Mesendoderm (in vitro differentiated cells): Measurements from ENCODE around the gene C1QB.
"Not testable (repeated sequence)": the region's sequence is repeated elsewhere in the genome, so short reads cannot be mapped to it uniquely, and the experiment has no call there.

ENCODE experiments used
- DNase-seq: peaks from one replicate; pipeline ENCODE4 v3.0.0; 2013
- H2AK5ac ChIP-seq: 2 replicates; pipeline ENCODE4 v1.6.1; 2013; ENCODE audit warnings: low read length, inconsistent platforms
- H2BK120ac ChIP-seq: 2 replicates; pipeline ENCODE4 v1.6.1; 2013; ENCODE audit warnings: low read depth, mild to moderate bottlenecking, low read length, moderate library complexity, mixed read lengths
- H2BK15ac ChIP-seq: replicated peaks from 2 replicates; pipeline ENCODE4 v1.6.1; 2013; ENCODE audit warnings: low read depth, mild to moderate bottlenecking, moderate library complexity
- H2BK5ac ChIP-seq: 2 replicates; pipeline ENCODE4 v1.6.1; 2013; ENCODE audit warnings: low read length, inconsistent platforms
- H3K18ac ChIP-seq: 2 replicates; pipeline ENCODE4 v1.6.1; 2013; ENCODE audit warnings: mild to moderate bottlenecking, low read length, mixed read lengths
- H3K23ac ChIP-seq: one replicate; pipeline ENCODE4 v1.6.1; 2013; ENCODE audit warnings: low read length
- H3K27ac ChIP-seq: 2 replicates; pipeline ENCODE4 v1.5.1; 2013; ENCODE audit warnings: low read depth, mild to moderate bottlenecking, inconsistent platforms, low read length, moderate library complexity
- H3K27me3 ChIP-seq: 2 replicates; pipeline ENCODE4 v1.6.1; 2013; ENCODE audit warnings: low read length, control low read depth, mild to moderate bottlenecking, inconsistent platforms; ENCODE audit not compliant: insufficient read depth, poor library complexity
- H3K36me3 ChIP-seq: 2 replicates; pipeline ENCODE4 v1.6.1; 2013; ENCODE audit warnings: low read length, inconsistent platforms; ENCODE audit not compliant: control insufficient read depth, insufficient read depth
- H3K4ac ChIP-seq: one replicate; pipeline ENCODE4 v1.6.1; 2013; ENCODE audit warnings: low read depth, mild to moderate bottlenecking, low read length, moderate library complexity
- H3K4me1 ChIP-seq: 2 replicates; pipeline ENCODE4 v1.6.1; 2013; ENCODE audit warnings: low read depth, low read length, inconsistent platforms; ENCODE audit not compliant: control insufficient read depth
- H3K4me2 ChIP-seq: 2 replicates; pipeline ENCODE4 v1.6.1; 2013; ENCODE audit warnings: low read length
- H3K4me3 ChIP-seq: 2 replicates; pipeline ENCODE4 v1.5.1; 2013; ENCODE audit warnings: mild to moderate bottlenecking, low read length
- H3K56ac ChIP-seq: one replicate; pipeline ENCODE4 v1.6.1; 2013; ENCODE audit warnings: low read length
- H3K79me1 ChIP-seq: 2 replicates; pipeline ENCODE4 v1.6.1; 2013; ENCODE audit warnings: low read length, inconsistent platforms
- H3K79me2 ChIP-seq: 2 replicates; pipeline ENCODE4 v1.6.1; 2013; ENCODE audit warnings: mild to moderate bottlenecking, low read length; ENCODE audit not compliant: control insufficient read depth, insufficient read depth
- H3K9ac ChIP-seq: 2 replicates; pipeline ENCODE4 v1.6.1; 2013; ENCODE audit warnings: low read length, inconsistent platforms
- H4K5ac ChIP-seq: one replicate; pipeline ENCODE4 v1.6.1; 2013; ENCODE audit warnings: low read length
- H4K8ac ChIP-seq: one replicate; pipeline ENCODE4 v1.6.1; 2013; ENCODE audit warnings: low read depth, mild to moderate bottlenecking, control low read depth, low read length, moderate library complexity
- WGBS: extraction: QIAGEN DNeasy Blood & Tissue Kit; methylation state at CpG from one replicate; pipeline ENCODE4 v1.1.7; 2013; ENCODE audit warnings: low lambda C conversion rate, missing lambda C conversion rate; ENCODE audit not compliant: insufficient coverage; ENCODE audit errors: extremely low coverage; 5-methylcytosine and 5-hydroxymethylcytosine counted together

The C1QB gene

DNA sequence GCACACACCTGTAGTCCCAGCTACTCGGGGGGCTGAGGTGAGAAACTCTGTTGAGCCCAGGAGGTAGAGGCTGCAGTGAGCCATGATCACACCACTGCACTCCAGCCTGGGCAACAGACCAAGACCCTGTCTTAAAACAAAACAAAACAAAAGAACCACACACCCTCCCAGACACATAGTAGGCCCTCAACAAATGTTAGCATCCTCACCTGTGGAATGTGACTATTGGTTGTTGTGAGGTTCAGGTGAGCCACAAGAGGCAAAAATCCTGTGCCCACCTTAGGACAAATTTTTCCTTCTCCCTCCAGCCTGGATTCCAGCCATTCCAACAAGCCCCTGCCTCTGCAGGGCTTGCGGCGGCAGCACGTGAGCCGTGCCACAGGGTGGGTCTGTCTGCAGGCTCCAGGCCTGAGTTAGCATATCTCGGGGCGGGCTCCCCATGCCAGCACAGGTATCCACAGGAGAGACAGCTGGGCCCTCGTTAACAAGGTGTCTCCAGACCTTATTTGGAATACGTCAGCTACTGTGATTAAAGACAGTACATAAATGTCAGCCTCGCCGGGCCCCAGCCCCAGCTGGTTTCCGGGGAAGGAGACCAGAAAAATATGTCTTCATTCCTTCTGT, 17.4 kb downstream of the C1QB start:
- Histone ChIP-seq H4K5ac (no peak overlapping the region), H3K9ac (no peak overlapping the region), H3K79me2 (no peaks in the 10 kb centered on the region), H3K23ac (no peak overlapping the region), H3K4me3 (no peak overlapping the region), H3K79me1 (no peaks in the 10 kb centered on the region), H2BK15ac (no peak overlapping the region), H3K56ac (no peak overlapping the region), H3K27me3 (no peaks in the 10 kb centered on the region), H3K4me2 (no peak overlapping the region), H3K27ac (no peak overlapping the region), H3K4me1 (no peaks in the 10 kb centered on the region), H2BK120ac (no peak overlapping the region), H3K18ac (no peak overlapping the region), H3K4ac (no peak overlapping the region), H3K36me3 (no peaks in the 10 kb centered on the region), H4K8ac (no peak overlapping the region), H2BK5ac (no peak overlapping the region), H2AK5ac (no peak overlapping the region)
- no CpG with 5 or more reads among the region's 12 CpGs for WGBS
- no peak for DNase-seq

- DNase-seq: no peak
- no peaks in the 10 kb centered on the region for H3K27me3 ChIP-seq
Measured at GRCh38 chr1:22671999-22672398, 19.0 kb downstream of the C1QB start.

GRCh38 chr1:22673486-22674409, 20.7 kb downstream of the C1QB start:
- Histone ChIP-seq H2AK5ac (no peak overlapping the region), H2BK120ac (no peak overlapping the region), H3K56ac (no peak overlapping the region), H3K79me2 (no peaks in the 10 kb centered on the region), H4K8ac (no peak overlapping the region), H2BK5ac (no peak overlapping the region), H3K18ac (no peak overlapping the region), H3K4me2 (no peak overlapping the region), H3K23ac (no peak overlapping the region), H3K36me3 (no peaks in the 10 kb centered on the region), H3K4me3 (no peak overlapping the region), H3K79me1 (no peaks in the 10 kb centered on the region), H3K27ac (no peak overlapping the region), H4K5ac (no peak overlapping the region), H3K4ac (no peak overlapping the region), H3K27me3 (no peaks in the 10 kb centered on the region), H3K9ac (no peak overlapping the region), H2BK15ac (no peak overlapping the region), H3K4me1 (no peaks in the 10 kb centered on the region)
- WGBS: no CpG with 5 or more reads among the region's 17 CpGs
- DNase-seq: peak; percentile 66

More at GRCh38 chr1:22671999-22672398, 19.0 kb downstream of the C1QB start:
- H2AK5ac ChIP-seq: no peak overlapping the region
- no peaks in the 10 kb centered on the region for H3K36me3 ChIP-seq
- no peak overlapping the region for H3K27ac ChIP-seq
- no peak overlapping the region for H3K23ac ChIP-seq
- no peak overlapping the region for H3K18ac ChIP-seq
- H4K5ac ChIP-seq: no peak overlapping the region
- no peaks in the 10 kb centered on the region for H3K4me1 ChIP-seq
- no peak overlapping the region for H3K56ac ChIP-seq
- WGBS: no CpG with 5 or more reads among the region's 4 CpGs
- H2BK5ac ChIP-seq: no peak overlapping the region
- no peak overlapping the region for H2BK15ac ChIP-seq
- H3K4ac ChIP-seq: no peak overlapping the region
- H4K8ac ChIP-seq: no peak overlapping the region
- H3K79me1 ChIP-seq: no peaks in the 10 kb centered on the region
- no peak overlapping the region for H2BK120ac ChIP-seq
- no peak overlapping the region for H3K4me3 ChIP-seq
- H3K4me2 ChIP-seq: no peak overlapping the region
- H3K9ac ChIP-seq: no peak overlapping the region
- no peaks in the 10 kb centered on the region for H3K79me2 ChIP-seq

DNA sequence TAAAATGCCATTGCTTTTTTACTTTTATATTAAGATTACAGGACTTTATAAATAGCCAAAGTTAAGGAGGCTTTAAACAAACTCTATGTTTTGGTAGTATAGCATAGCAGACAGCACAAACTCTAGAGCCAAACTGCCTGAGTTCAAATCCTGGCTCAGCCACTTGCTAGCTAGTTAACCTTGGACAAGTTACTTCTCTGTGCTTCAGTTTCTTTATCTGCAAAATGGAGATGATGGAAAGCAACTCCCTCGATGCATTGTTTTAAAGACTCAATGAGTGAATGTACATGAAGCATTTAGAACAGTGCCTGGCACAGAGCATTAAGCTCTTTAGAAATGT, 21.3 kb downstream of the C1QB start:
- no peak overlapping the region for H4K8ac ChIP-seq
- WGBS: no CpG with 5 or more reads among the region's 1 CpG
- no peak overlapping the region for H3K4ac ChIP-seq
- no peak overlapping the region for H3K9ac ChIP-seq
- H2BK120ac ChIP-seq: no peak overlapping the region
- H3K27me3 ChIP-seq: no peaks in the 10 kb centered on the region
- H3K23ac ChIP-seq: no peak overlapping the region
- no peak overlapping the region for H2BK5ac ChIP-seq
- H3K36me3 ChIP-seq: no peaks in the 10 kb centered on the region
- no peak overlapping the region for H2AK5ac ChIP-seq
- H3K27ac ChIP-seq: no peak overlapping the region
- no peak overlapping the region for H4K5ac ChIP-seq
- H3K4me2 ChIP-seq: no peak overlapping the region
- H3K79me1 ChIP-seq: no peaks in the 10 kb centered on the region
- H3K4me3 ChIP-seq: no peak overlapping the region
- H2BK15ac ChIP-seq: no peak overlapping the region
- H3K4me1 ChIP-seq: no peaks in the 10 kb centered on the region
- DNase-seq: no peak
- H3K56ac ChIP-seq: no peak overlapping the region
- H3K18ac ChIP-seq: no peak overlapping the region
- H3K79me2 ChIP-seq: no peaks in the 10 kb centered on the region

- not testable (repeated sequence) for H4K8ac ChIP-seq, H3K27ac ChIP-seq, H3K79me1 ChIP-seq, H3K4me3 ChIP-seq, DNase-seq, H3K4me2 ChIP-seq, H2BK15ac ChIP-seq, H3K56ac ChIP-seq, H4K5ac ChIP-seq, H3K79me2 ChIP-seq, H2BK120ac ChIP-seq, H2BK5ac ChIP-seq, H3K4ac ChIP-seq, H3K27me3 ChIP-seq, H3K23ac ChIP-seq, H3K9ac ChIP-seq, H3K4me1 ChIP-seq, H2AK5ac ChIP-seq, H3K36me3 ChIP-seq, H3K18ac ChIP-seq
- no CpG with 5 or more reads among the region's 15 CpGs for WGBS
Measured at GRCh38 chr1:22676151-22676550, 23.1 kb downstream of the C1QB start.
